WTC11 (cell line): Measurements from ENCODE around the gene NAT9.

ENCODE experiments used
- CTCF ChIP-seq: fragments of 200-600 bp; IDR thresholded peaks from 2 replicates; pipeline ENCODE4 v1.8.0; 2022; ENCODE audit warnings: antibody characterized with exemption
- FOXK1 ChIP-seq: sonication (generic); formaldehyde crosslinking; IDR thresholded peaks from 2 replicates; pipeline ENCODE4 v1.8.0; 2022; ENCODE audit warnings: mild to moderate bottlenecking, moderate library complexity, missing genetic modification reagents
- GABPB1 ChIP-seq: sonication (generic); formaldehyde crosslinking; IDR thresholded peaks from 2 replicates; pipeline ENCODE4 v1.8.1; 2023; ENCODE audit warnings: mild to moderate bottlenecking, missing genetic modification reagents
- HMGA2 ChIP-seq: fragments of 250-450 bp; sonication (Bioruptor Pico); IDR thresholded peaks from 2 replicates; pipeline ENCODE4 v1.4.0; 2021; ENCODE audit warnings: mild to moderate bottlenecking, moderate library complexity
- NFATC4 ChIP-seq: fragments of 250-450 bp; sonication (Bioruptor Pico); IDR thresholded peaks from 2 replicates; pipeline ENCODE4 v1.9.0; 2021; ENCODE audit warnings: mild to moderate bottlenecking
- NR2C2 ChIP-seq: sonication (generic); formaldehyde crosslinking; IDR thresholded peaks from 2 replicates; pipeline ENCODE4 v1.8.0; 2022; ENCODE audit warnings: mild to moderate bottlenecking, missing genetic modification reagents
- NR3C1 ChIP-seq: sonication (generic); formaldehyde crosslinking; conservative IDR thresholded peaks from 2 replicates; pipeline ENCODE4 v1.8.1; 2023; ENCODE audit warnings: low read depth, mild to moderate bottlenecking, missing genetic modification reagents
- SP1 ChIP-seq: sonication (generic); formaldehyde crosslinking; conservative IDR thresholded peaks from 2 replicates; pipeline ENCODE4 v1.8.1; 2022; ENCODE audit warnings: missing genetic modification reagents
- TP53 ChIP-seq: sonication (generic); formaldehyde crosslinking; IDR thresholded peaks from 2 replicates; pipeline ENCODE4 v1.8.1; 2023; ENCODE audit warnings: mild to moderate bottlenecking, missing genetic modification reagents
- USF2 ChIP-seq: sonication (generic); formaldehyde crosslinking; IDR thresholded peaks from 2 replicates; pipeline ENCODE4 v1.8.1; 2023; ENCODE audit warnings: mild to moderate bottlenecking, missing genetic modification reagents, moderate library complexity
- ZNF317 ChIP-seq: sonication (generic); formaldehyde crosslinking; IDR thresholded peaks from 2 replicates; pipeline ENCODE4 v1.8.1; 2023; ENCODE audit warnings: low read depth, mild to moderate bottlenecking, moderate library complexity, missing genetic modification reagents, borderline replicate concordance
- TF ChIP-seq, protein P1 (sequence below): sonication (generic); formaldehyde crosslinking; IDR thresholded peaks from 2 replicates; pipeline ENCODE4 v1.8.1; 2023; ENCODE audit warnings: mild to moderate bottlenecking, missing genetic modification reagents, borderline replicate concordance
- TF ChIP-seq, protein P2 (sequence below): sonication (generic); formaldehyde crosslinking; IDR thresholded peaks from 2 replicates; pipeline ENCODE4 v1.8.1; 2023; ENCODE audit warnings: mild to moderate bottlenecking, moderate library complexity, missing genetic modification reagents
- TF ChIP-seq, protein P3 (sequence below): sonication (generic); formaldehyde crosslinking; IDR thresholded peaks from 2 replicates; pipeline ENCODE4 v1.8.1; 2022; ENCODE audit warnings: low read depth, missing genetic modification reagents, borderline replicate concordance

DNA sequence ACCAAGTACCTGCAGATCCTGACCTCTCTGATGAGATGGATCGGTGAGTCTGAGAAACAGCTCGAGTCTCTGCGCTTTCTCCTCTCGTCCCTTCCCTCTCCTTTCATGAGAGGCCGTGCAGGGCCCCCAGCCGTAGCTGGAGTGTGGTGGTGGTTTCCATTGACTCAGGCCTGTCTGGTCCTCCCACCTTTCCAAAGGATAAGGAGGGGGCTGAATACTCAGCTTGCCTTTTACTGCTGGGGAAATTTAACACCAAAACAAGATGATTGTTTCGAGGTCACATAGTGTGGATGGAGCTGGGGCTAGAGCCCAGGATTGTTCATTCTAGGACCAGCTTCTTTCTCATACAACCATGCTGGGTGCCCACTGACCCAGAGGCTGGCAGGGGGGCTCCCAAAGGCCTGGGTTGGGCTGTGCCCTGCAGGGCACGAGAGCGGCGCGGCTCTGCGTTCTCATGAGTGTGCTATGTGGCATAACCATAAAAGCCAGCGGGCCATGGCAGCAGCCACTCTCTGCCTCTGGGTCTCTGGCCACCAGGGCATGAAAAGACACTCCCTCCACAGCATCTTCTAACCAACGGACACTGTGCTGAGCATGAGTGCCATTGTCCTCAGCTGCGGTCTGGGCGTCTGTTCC is 43.8 kb upstream of the NAT9 start:
- TF ChIP-seq USF2 (CRISPR knock-in tag) = no peak
- no peak for TF ChIP-seq SP1 (CRISPR knock-in tag)
- TF ChIP-seq CTCF = no peak
- no peak for TF ChIP-seq ZNF317 (CRISPR knock-in tag)
- TF ChIP-seq TP53 (CRISPR knock-in tag) = no peak
- no peak for TF ChIP-seq NR3C1 (CRISPR knock-in tag)
- no peak for TF ChIP-seq NFATC4
- TF ChIP-seq NR2C2 (CRISPR knock-in tag) = no peak
- no peak for TF ChIP-seq FOXK1 (CRISPR knock-in tag)
- TF ChIP-seq HMGA2 (CRISPR knock-in tag) = no peak
- TF ChIP-seq, protein P1, sequence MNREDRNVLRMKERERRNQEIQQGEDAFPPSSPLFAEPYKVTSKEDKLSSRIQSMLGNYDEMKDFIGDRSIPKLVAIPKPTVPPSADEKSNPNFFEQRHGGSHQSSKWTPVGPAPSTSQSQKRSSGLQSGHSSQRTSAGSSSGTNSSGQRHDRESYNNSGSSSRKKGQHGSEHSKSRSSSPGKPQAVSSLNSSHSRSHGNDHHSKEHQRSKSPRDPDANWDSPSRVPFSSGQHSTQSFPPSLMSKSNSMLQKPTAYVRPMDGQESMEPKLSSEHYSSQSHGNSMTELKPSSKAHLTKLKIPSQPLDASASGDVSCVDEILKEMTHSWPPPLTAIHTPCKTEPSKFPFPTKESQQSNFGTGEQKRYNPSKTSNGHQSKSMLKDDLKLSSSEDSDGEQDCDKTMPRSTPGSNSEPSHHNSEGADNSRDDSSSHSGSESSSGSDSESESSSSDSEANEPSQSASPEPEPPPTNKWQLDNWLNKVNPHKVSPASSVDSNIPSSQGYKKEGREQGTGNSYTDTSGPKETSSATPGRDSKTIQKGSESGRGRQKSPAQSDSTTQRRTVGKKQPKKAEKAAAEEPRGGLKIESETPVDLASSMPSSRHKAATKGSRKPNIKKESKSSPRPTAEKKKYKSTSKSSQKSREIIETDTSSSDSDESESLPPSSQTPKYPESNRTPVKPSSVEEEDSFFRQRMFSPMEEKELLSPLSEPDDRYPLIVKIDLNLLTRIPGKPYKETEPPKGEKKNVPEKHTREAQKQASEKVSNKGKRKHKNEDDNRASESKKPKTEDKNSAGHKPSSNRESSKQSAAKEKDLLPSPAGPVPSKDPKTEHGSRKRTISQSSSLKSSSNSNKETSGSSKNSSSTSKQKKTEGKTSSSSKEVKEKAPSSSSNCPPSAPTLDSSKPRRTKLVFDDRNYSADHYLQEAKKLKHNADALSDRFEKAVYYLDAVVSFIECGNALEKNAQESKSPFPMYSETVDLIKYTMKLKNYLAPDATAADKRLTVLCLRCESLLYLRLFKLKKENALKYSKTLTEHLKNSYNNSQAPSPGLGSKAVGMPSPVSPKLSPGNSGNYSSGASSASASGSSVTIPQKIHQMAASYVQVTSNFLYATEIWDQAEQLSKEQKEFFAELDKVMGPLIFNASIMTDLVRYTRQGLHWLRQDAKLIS (CRISPR knock-in tag) = no peak
- TF ChIP-seq, protein P2, sequence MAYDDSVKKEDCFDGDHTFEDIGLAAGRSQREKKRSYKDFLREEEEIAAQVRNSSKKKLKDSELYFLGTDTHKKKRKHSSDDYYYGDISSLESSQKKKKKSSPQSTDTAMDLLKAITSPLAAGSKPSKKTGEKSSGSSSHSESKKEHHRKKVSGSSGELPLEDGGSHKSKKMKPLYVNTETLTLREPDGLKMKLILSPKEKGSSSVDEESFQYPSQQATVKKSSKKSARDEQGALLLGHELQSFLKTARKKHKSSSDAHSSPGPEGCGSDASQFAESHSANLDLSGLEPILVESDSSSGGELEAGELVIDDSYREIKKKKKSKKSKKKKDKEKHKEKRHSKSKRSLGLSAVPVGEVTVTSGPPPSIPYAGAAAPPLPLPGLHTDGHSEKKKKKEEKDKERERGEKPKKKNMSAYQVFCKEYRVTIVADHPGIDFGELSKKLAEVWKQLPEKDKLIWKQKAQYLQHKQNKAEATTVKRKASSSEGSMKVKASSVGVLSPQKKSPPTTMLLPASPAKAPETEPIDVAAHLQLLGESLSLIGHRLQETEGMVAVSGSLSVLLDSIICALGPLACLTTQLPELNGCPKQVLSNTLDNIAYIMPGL (CRISPR knock-in tag) = no peak
- TF ChIP-seq GABPB1 (CRISPR knock-in tag) = no peak
- TF ChIP-seq, protein P3, sequence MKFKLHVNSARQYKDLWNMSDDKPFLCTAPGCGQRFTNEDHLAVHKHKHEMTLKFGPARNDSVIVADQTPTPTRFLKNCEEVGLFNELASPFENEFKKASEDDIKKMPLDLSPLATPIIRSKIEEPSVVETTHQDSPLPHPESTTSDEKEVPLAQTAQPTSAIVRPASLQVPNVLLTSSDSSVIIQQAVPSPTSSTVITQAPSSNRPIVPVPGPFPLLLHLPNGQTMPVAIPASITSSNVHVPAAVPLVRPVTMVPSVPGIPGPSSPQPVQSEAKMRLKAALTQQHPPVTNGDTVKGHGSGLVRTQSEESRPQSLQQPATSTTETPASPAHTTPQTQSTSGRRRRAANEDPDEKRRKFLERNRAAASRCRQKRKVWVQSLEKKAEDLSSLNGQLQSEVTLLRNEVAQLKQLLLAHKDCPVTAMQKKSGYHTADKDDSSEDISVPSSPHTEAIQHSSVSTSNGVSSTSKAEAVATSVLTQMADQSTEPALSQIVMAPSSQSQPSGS (CRISPR knock-in tag) = no peak
